Nephron progenitor cell (in vitro differentiated cells): ENCODE results near the gene CACNA2D3.

Source experiments
- DNase-seq: peaks from one replicate; pipeline ENCODE4 v3.0.0; 2021
- H3K27ac Mint-ChIP-seq: 2 replicates; pipeline ENCODE4 v1.8.0; 2021; ENCODE audit warnings: mild to moderate bottlenecking, moderate library complexity, mixed read lengths
- H3K27me3 Mint-ChIP-seq: 2 replicates; pipeline ENCODE4 v1.8.0; 2021; ENCODE audit warnings: mild to moderate bottlenecking, low read depth, mixed read lengths; ENCODE audit not compliant: poor library complexity
- H3K36me3 Mint-ChIP-seq: 2 replicates; pipeline ENCODE4 v1.8.0; 2021; ENCODE audit warnings: low read depth, mixed read lengths
- H3K4me1 Mint-ChIP-seq: 2 replicates; pipeline ENCODE4 v1.8.0; 2021; ENCODE audit warnings: mixed read lengths
- H3K4me3 Mint-ChIP-seq: 2 replicates; pipeline ENCODE4 v1.8.0; 2021; ENCODE audit warnings: mild to moderate bottlenecking, moderate library complexity, mixed read lengths
- H3K9me3 Mint-ChIP-seq: 2 replicates; pipeline ENCODE4 v1.8.0; 2021; ENCODE audit warnings: mild to moderate bottlenecking, moderate library complexity, mixed read lengths
- CTCF ChIP-seq: fragments of 200-600 bp; sonication (generic); IDR thresholded peaks from 2 replicates; pipeline ENCODE4 v1.5.0; 2021; ENCODE audit warnings: antibody characterized with exemption

CACNA2D3 gene

GRCh38 chr3:54311211-54311747 lies 188.9 kb downstream of the CACNA2D3 start:
- Mint-ChIP-seq H3K9me3 (peaks cover 5% of the 10 kb centered on the region), H3K27me3 (peaks cover 13% of the 10 kb centered on the region), H3K36me3 (no peaks in the 10 kb centered on the region), H3K27ac (no peak overlapping the region), H3K4me1 (peaks cover 34% of the 10 kb centered on the region), H3K4me3 (no peak overlapping the region)
- no peak for TF ChIP-seq CTCF
- no peak for DNase-seq

- Mint-ChIP-seq H3K27me3 (peaks cover 13% of the 10 kb centered on the region), H3K4me1 (peaks cover 37% of the 10 kb centered on the region), H3K27ac (no peak overlapping the region), H3K36me3 (no peaks in the 10 kb centered on the region), H3K4me3 (no peak overlapping the region), H3K9me3 (peaks cover 5% of the 10 kb centered on the region)
- DNase-seq, result no peak
- no peak for TF ChIP-seq CTCF
Observed at GRCh38 chr3:54312156-54312899, 190.0 kb downstream of the CACNA2D3 start.

GRCh38 chr3:54313418-54313817 lies 191.1 kb downstream of the CACNA2D3 start:
- peaks cover 7% of the 10 kb centered on the region for H3K27me3 Mint-ChIP-seq
- H3K27ac Mint-ChIP-seq, result no peak overlapping the region
- DNase-seq, result no peak
- no peak overlapping the region for H3K4me3 Mint-ChIP-seq
- no peak for TF ChIP-seq CTCF
- peaks cover 5% of the 10 kb centered on the region for H3K9me3 Mint-ChIP-seq
- peaks cover 37% of the 10 kb centered on the region for H3K4me1 Mint-ChIP-seq
- no peaks in the 10 kb centered on the region for H3K36me3 Mint-ChIP-seq

- Mint-ChIP-seq H3K27me3 (no peaks in the 10 kb centered on the region), H3K4me1 (peaks cover 50% of the 10 kb centered on the region), H3K36me3 (no peaks in the 10 kb centered on the region), H3K4me3 (no peak overlapping the region), H3K27ac (no peak overlapping the region), H3K9me3 (no peaks in the 10 kb centered on the region)
- no peak for TF ChIP-seq CTCF
- DNase-seq, result no peak
Observed at GRCh38 chr3:54321520-54321919, 199.2 kb downstream of the CACNA2D3 start.

- no peak overlapping the region for H3K27ac Mint-ChIP-seq
- DNase-seq, result no peak
- H3K27me3 Mint-ChIP-seq, result no peaks in the 10 kb centered on the region
- H3K4me3 Mint-ChIP-seq, result no peak overlapping the region
- no peaks in the 10 kb centered on the region for H3K36me3 Mint-ChIP-seq
- peaks cover 49% of the 10 kb centered on the region for H3K4me1 Mint-ChIP-seq
- no peaks in the 10 kb centered on the region for H3K9me3 Mint-ChIP-seq
- TF ChIP-seq CTCF, result no peak
Observed at GRCh38 chr3:54322354-54322753, 200.0 kb downstream of the CACNA2D3 start.

- Mint-ChIP-seq H3K36me3 (no peaks in the 10 kb centered on the region), H3K27ac (no peak overlapping the region), H3K4me3 (no peak overlapping the region), H3K4me1 (peaks cover 49% of the 10 kb centered on the region), H3K27me3 (peaks cover 4% of the 10 kb centered on the region), H3K9me3 (no peaks in the 10 kb centered on the region)
- TF ChIP-seq CTCF, result no peak
- no peak for DNase-seq
Observed at GRCh38 chr3:54324103-54324502, 201.8 kb downstream of the CACNA2D3 start.
